NCI-H510A treated with DMSO at 0.1 percent for 48 hours (cell line): ENCODE data around the gene PIP5K1B.

Source experiments
- DNase-seq: peaks from one replicate; lab custom pipeline; 2025; lab: John Stamatoyannopoulos, UW

The PIP5K1B gene

DNA sequence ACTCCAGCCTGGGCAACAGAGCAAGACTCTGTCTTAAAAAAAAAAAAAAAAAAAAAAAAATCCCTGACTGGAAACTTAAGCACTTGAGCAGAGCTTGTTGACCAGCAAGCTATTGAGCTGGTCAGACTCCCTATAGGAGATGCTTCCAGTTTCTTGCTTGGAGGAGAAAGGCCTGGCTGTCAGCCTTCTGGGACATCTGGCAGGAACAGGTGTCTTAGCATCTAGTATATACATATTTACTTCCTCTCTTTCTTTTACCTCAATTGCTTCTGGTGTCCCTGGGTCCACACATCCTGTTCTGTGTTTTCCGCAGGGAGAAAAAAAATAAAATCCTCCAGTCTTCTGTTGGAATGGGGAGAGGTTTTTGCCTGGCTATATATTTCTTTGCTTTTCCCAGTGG, 248.7 kb downstream of the PIP5K1B start:
- DNase-seq = no peak

GRCh38 chr9:68955330-68955729, 250.3 kb downstream of the PIP5K1B start:
- no peak for DNase-seq

DNA sequence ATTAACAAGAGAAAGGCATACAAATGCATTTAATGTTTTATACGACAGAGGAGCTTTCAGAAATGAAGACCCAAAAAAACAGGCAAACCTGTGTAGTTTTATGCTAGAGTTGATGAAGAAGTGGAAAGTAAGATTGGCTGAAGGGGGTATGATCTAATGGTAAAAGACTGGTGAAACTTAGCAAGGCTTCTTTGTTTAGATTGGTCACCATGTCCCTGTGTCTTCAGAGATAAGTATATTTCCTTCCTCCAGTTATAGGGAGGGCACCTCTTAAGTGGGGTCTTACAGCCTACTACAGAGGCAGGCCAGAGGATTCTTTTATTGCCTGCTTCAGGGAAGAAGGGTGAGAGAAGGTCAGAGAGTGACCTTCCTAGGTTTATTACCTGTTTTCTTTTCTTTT, 252.4 kb downstream of the PIP5K1B start:
- no peak for DNase-seq

GRCh38 chr9:68961587-68961986, 256.5 kb downstream of the PIP5K1B start:
- DNase-seq = no peak

DNA sequence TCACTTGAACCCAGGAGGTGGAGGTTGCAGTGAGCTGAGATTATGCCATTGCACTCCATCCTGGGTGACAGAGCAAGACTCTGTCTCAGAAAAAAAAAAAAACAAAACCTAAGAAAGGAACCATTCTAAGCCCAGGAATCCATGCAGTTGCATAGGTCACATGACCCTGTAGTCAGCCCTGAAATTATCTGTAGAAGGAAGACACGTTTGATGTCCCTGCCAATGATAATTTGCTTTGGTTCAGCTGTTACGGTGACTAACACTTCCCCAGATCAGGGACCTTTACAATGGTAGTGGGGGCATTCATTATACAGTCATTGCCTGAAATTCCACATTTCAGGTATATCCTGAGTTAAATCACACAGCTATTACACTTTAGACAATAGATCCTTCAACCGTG, 258.4 kb downstream of the PIP5K1B start:
- no peak for DNase-seq

GRCh38 chr9:68964102-68964541, 259.1 kb downstream of the PIP5K1B start:
- no peak for DNase-seq

GRCh38 chr9:68964765-68965164, 259.7 kb downstream of the PIP5K1B start:
- no peak for DNase-seq

DNA sequence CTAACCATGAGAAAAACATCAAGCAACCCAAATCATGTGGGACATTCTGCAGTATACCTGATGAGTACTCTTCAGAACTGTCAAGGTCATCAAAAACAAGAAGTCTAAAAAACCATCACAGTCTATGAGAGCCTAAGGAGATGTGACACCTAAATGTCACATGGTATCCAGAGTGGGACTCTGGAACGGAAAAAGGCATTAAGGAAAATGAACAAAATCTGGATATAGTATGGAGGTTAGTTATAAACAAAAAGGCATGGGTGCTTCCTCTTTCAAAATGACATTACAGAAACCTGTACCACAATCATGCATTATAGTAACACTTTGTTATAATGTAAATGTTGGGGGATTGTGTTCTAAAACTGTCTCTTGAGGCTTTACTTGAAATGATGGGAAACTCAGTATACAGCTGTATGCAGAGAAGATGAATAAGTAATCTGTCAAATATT, 261.5 kb downstream of the PIP5K1B start:
- DNase-seq = no peak

GRCh38 chr9:68967800-68968199, 262.8 kb downstream of the PIP5K1B start:
- no peak for DNase-seq

DNA sequence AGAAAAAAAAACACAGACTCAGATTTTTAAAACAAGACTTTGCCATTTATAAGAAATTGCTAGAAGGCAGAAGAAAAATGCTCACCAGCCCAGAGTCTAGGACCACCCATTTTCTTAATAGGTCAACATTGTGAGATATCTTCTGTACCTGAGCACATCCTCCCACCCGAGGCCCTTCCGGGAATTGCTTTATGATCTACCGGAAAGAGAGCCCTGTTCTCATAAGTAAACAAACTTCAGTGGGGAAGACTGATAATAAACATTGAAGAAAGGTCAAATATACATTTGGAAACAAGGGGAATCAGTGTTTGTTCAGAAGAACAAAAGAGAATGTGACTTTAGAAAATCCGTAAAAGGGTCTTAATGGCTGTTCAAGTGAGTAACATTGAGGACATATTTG, 264.5 kb downstream of the PIP5K1B start:
- no peak for DNase-seq

GRCh38 chr9:68970151-68970550, 265.1 kb downstream of the PIP5K1B start:
- DNase-seq = no peak

GRCh38 chr9:68973619-68974018, 268.6 kb downstream of the PIP5K1B start:
- DNase-seq = no peak

- DNase-seq = no peak
These were observed 269.4 kb downstream of the PIP5K1B start for GRCh38 chr9:68974431-68974830.

GRCh38 chr9:68974901-68975300, 269.9 kb downstream of the PIP5K1B start:
- DNase-seq = no peak

DNA sequence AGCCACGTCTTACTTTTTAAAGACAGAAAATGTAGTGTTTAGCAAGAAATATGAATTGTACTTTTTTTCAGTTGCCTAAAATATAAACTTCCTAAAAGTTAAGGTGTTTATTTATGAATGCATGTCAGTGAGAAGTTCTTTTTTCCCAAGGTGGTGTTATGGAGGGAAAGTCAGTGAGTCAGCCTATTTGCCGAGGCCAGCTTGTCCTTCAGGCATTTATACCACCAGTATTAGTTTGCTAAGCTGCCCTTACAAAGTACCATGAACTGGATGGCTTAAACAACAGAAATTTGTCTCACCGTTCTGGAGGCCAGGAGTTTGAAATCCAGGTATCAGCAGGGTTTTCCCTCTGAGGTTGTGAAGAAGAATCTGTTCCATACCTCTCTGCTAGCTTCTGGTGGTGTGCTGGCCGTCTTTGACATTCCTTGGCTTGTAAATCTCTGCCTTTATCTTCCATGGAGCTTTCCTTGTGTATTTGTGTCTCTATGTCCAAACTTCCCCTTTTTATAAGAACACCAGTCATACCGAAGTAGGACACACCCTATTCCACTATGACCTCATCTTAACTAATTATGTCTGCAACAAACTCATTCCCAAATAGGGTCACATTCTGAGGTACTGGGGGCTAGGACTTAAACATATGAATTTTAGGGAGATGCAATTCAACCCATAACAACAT, 270.5 kb downstream of the PIP5K1B start:
- no peak for DNase-seq

- DNase-seq = no peak
These were observed 273.0 kb downstream of the PIP5K1B start for GRCh38 chr9:68978066-68978465.

DNA sequence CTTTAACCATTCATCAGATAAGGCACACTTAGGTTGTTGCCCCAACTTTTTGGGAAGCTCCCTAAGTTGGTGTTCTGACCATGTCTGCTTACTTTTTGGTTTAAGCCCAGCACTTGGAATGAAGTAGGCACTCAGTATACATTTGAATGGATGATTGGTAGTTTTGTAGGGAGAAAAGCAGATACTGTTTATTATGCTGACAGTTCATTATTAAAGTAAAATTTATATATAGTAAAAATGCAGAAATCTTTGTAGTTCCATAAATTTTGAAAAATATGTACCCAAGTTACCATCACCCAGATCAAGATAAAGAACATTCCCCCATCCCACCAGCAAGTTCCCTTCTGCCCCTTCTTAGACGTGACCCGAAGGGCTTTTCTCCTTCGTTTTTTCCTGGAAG, 273.5 kb downstream of the PIP5K1B start:
- no peak for DNase-seq

GRCh38 chr9:68979538-68980314, 274.7 kb downstream of the PIP5K1B start:
- DNase-seq = no peak

DNA sequence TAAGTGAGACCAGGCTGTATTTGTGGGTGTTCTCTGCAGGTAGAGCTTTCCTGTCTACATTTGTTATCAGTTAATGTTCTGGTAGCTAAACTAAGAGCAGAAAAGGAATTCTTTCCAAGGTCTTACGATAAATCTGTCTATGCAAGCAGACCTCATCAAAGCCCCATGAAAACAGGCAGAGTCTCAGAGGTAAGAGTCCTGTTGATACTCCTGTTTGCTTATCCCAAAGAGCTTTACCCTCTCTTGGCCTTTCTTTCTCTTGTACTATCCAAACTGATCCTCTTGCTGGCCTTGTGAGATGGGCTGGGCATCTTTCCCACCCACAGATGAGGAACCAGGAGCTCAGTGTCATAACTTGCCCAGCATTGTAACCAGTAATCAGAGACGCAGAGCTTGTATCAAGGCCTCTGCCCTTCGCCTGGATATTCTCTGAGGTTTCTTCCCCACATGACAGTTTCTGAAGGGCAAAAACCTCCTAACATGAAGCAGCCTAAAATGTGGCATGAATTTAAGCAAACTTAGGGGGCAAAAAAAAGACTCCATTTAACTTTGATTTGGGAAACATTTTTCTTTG, 275.4 kb downstream of the PIP5K1B start:
- DNase-seq = no peak

DNA sequence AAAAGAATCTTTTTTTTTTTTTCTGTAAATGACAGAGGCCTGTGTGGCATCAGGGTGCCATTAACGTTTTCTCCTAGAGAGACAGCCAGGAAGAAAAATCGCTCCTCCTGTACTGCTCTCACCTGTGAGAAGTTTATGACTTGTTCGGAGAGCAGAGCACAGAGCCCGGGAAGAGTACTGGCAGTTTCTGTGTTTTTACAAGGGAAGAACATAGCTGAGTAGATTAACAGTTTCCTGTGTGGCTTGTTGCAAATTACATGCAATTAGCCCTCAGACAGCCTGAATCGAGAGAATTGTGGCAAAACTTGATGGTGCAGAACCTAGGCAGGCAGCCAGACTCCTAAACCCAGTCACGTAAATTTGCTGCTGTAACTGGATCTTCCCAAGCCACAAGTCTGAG, 276.7 kb downstream of the PIP5K1B start:
- no peak for DNase-seq

DNA sequence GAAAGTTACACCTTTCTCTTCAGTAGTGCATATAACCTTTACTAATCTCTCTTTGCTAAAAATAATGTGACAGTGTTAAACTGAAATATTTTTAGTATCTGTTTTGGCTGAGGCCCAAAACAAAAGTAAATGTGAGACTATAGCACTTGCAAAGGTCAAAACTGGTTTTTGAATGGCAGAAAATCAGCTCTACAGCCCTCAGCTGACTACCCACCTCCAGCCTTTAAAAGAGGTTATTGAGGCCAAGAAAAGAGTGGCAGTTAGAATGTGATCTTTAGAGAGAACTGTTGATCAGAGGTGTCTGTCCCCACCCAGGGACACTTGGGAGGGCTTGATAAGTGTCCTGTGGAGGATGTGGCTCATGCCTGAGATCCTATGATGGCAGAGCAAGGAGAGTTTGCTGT, 278.0 kb downstream of the PIP5K1B start:
- DNase-seq = no peak

- DNase-seq = no peak
These were observed 278.7 kb downstream of the PIP5K1B start for GRCh38 chr9:68983522-68984424.
